HEK293 (cell line): ENCODE measurements around the gene SHISAL2A.

Experiments used
- GLI2 ChIP-seq: fragments of 450-650 bp; formaldehyde crosslinking; IDR thresholded peaks from 2 replicates; pipeline ENCODE4; 2017; ENCODE audit warnings: missing biosample characterization, missing genetic modification characterization, low read depth, borderline replicate concordance
- SALL2 ChIP-seq: fragments of 450-650 bp; formaldehyde crosslinking; IDR thresholded peaks from 2 replicates; pipeline ENCODE4 v1.5.0; 2017; ENCODE audit warnings: missing biosample characterization, mild to moderate bottlenecking, missing genetic modification characterization, borderline replicate concordance
- SP2 ChIP-seq: fragments of 450-650 bp; formaldehyde crosslinking; IDR thresholded peaks from 2 replicates; pipeline ENCODE4 v1.5.1; 2016; ENCODE audit warnings: missing biosample characterization, missing genetic modification characterization
- SP7 ChIP-seq: fragments of 450-650 bp; formaldehyde crosslinking; IDR thresholded peaks from 2 replicates; pipeline ENCODE4 v1.5.1; 2016; ENCODE audit warnings: missing biosample characterization, missing genetic modification characterization
- ZFP3 ChIP-seq: fragments of 450-650 bp; formaldehyde crosslinking; IDR thresholded peaks from 2 replicates; pipeline ENCODE4 v1.5.1; 2016; ENCODE audit warnings: low read depth, missing biosample characterization, missing genetic modification characterization
- ZNF140 ChIP-seq: fragments of 450-650 bp; formaldehyde crosslinking; IDR thresholded peaks from 2 replicates; pipeline ENCODE4 v1.5.1; 2016; ENCODE audit warnings: missing biosample characterization, missing genetic modification characterization
- ZNF174 ChIP-seq: fragments of 450-650 bp; formaldehyde crosslinking; IDR thresholded peaks from 2 replicates; pipeline ENCODE4 v1.5.0; 2017; ENCODE audit warnings: missing biosample characterization, mild to moderate bottlenecking, missing genetic modification characterization
- ZNF274 ChIP-seq, 2 experiments: fragments of 200-500 bp in 1 of 2; fragments of 450-650 bp in 1 of 2; sonication (Bioruptor generic) in 1 of 2; formaldehyde crosslinking in 1 of 2; IDR thresholded peaks; 2 replicates each; pipeline versions ENCODE4 v1.5.1 to v1.6.1; 2014 to 2016; ENCODE audit warnings: borderline replicate concordance in 1 of 2, inconsistent platforms in 1 of 2, low read length in 1 of 2, missing biosample characterization in 1 of 2, missing genetic modification characterization in 1 of 2
- ZNF660 ChIP-seq: fragments of 450-650 bp; IDR thresholded peaks from 2 replicates; pipeline ENCODE4 v1.5.1; 2018; ENCODE audit warnings: missing biosample characterization, mild to moderate bottlenecking, missing genetic modification characterization
- ZNF76 ChIP-seq: fragments of 450-650 bp; formaldehyde crosslinking; IDR thresholded peaks from 2 replicates; pipeline ENCODE4; 2016; ENCODE audit warnings: low read depth, missing biosample characterization, missing genetic modification characterization, borderline replicate concordance
- ZNF777 ChIP-seq: fragments of 450-650 bp; formaldehyde crosslinking; IDR thresholded peaks from 2 replicates; pipeline ENCODE4 v1.5.1; 2017; ENCODE audit warnings: missing biosample characterization, missing genetic modification characterization, borderline replicate concordance
- TF ChIP-seq, protein P1 (sequence below): fragments of 450-650 bp; formaldehyde crosslinking; IDR thresholded peaks from 2 replicates; pipeline ENCODE4 v1.5.1; 2016; ENCODE audit warnings: missing biosample characterization, missing genetic modification characterization
- TF ChIP-seq, protein P2 (sequence below): fragments of 450-650 bp; formaldehyde crosslinking; IDR thresholded peaks from 2 replicates; pipeline ENCODE4 v1.5.1; 2016; ENCODE audit warnings: missing biosample characterization, missing genetic modification characterization
- TF ChIP-seq, protein P3 (sequence below): fragments of 450-650 bp; formaldehyde crosslinking; IDR thresholded peaks from 2 replicates; pipeline ENCODE4 v1.5.1; 2016; ENCODE audit warnings: missing biosample characterization, missing genetic modification characterization

DNA sequence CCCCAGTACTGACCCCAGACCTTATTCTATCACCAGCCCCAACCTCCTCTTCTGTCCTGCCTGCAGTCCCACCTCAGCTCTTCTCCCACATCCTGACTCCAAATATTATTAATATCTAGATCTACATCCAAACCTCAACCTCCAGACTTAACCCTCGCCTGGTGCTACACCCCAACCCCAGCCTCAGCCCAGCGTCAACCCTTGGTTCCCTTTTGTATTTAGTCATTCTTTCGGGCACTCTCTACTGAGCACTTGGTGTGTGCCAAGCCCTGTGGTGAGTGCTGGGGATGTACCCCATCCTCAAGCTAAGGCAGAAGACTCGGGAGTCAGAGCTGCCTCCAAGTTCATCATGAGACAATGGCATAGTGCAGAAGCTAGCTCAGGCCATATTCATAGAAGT lies 1.1 kb downstream of the SHISAL2A start:
- TF ChIP-seq ZNF140 (tag by site-specific recombination): no peak
- TF ChIP-seq, protein P1, sequence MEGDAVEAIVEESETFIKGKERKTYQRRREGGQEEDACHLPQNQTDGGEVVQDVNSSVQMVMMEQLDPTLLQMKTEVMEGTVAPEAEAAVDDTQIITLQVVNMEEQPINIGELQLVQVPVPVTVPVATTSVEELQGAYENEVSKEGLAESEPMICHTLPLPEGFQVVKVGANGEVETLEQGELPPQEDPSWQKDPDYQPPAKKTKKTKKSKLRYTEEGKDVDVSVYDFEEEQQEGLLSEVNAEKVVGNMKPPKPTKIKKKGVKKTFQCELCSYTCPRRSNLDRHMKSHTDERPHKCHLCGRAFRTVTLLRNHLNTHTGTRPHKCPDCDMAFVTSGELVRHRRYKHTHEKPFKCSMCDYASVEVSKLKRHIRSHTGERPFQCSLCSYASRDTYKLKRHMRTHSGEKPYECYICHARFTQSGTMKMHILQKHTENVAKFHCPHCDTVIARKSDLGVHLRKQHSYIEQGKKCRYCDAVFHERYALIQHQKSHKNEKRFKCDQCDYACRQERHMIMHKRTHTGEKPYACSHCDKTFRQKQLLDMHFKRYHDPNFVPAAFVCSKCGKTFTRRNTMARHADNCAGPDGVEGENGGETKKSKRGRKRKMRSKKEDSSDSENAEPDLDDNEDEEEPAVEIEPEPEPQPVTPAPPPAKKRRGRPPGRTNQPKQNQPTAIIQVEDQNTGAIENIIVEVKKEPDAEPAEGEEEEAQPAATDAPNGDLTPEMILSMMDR (tag by site-specific recombination): no peak
- TF ChIP-seq GLI2 (tag by site-specific recombination): no peak
- TF ChIP-seq ZNF660 (tag by site-specific recombination): no peak
- TF ChIP-seq ZNF777 (tag by site-specific recombination): no peak
- TF ChIP-seq, protein P2, sequence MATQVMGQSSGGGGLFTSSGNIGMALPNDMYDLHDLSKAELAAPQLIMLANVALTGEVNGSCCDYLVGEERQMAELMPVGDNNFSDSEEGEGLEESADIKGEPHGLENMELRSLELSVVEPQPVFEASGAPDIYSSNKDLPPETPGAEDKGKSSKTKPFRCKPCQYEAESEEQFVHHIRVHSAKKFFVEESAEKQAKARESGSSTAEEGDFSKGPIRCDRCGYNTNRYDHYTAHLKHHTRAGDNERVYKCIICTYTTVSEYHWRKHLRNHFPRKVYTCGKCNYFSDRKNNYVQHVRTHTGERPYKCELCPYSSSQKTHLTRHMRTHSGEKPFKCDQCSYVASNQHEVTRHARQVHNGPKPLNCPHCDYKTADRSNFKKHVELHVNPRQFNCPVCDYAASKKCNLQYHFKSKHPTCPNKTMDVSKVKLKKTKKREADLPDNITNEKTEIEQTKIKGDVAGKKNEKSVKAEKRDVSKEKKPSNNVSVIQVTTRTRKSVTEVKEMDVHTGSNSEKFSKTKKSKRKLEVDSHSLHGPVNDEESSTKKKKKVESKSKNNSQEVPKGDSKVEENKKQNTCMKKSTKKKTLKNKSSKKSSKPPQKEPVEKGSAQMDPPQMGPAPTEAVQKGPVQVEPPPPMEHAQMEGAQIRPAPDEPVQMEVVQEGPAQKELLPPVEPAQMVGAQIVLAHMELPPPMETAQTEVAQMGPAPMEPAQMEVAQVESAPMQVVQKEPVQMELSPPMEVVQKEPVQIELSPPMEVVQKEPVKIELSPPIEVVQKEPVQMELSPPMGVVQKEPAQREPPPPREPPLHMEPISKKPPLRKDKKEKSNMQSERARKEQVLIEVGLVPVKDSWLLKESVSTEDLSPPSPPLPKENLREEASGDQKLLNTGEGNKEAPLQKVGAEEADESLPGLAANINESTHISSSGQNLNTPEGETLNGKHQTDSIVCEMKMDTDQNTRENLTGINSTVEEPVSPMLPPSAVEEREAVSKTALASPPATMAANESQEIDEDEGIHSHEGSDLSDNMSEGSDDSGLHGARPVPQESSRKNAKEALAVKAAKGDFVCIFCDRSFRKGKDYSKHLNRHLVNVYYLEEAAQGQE (tag by site-specific recombination): no peak
- TF ChIP-seq ZFP3 (tag by site-specific recombination): no peak
- TF ChIP-seq ZNF76 (tag by site-specific recombination): no peak
- no peak for TF ChIP-seq SP2 (tag by site-specific recombination)
- TF ChIP-seq, protein P3, sequence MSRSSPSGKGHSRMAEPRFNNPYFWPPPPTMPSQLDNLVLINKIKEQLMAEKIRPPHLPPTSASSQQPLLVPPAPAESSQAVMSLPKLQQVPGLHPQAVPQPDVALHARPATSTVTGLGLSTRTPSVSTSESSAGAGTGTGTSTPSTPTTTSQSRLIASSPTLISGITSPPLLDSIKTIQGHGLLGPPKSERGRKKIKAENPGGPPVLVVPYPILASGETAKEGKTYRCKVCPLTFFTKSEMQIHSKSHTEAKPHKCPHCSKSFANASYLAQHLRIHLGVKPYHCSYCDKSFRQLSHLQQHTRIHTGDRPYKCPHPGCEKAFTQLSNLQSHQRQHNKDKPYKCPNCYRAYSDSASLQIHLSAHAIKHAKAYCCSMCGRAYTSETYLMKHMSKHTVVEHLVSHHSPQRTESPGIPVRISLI (tag by site-specific recombination): no peak
- TF ChIP-seq ZNF274 (IDR thresholded peaks at IDR 0.05; ENCODE audit: low read length): no peak
- TF ChIP-seq ZNF274 (tag by site-specific recombination; IDR thresholded peaks at IDR 0.05; ENCODE audit: borderline replicate concordance): no peak
- no peak for TF ChIP-seq ZNF174
- TF ChIP-seq SALL2: no peak
- TF ChIP-seq SP7: no peak
